GM19193 (cell line): ENCODE measurements around the gene EXOC2.

Source experiments
- POLR2A ChIP-seq: IDR thresholded peaks from 4 replicates; pipeline ENCODE4 v1.6.1; 2011; ENCODE audit not compliant: insufficient read depth, insufficient read length; ENCODE audit errors: extremely low read depth

The EXOC2 gene

GRCh38 chr6:692858-693722, at the start of gene EXOC2:
TSS of gene EXOC2 (minus strand) at chr6:693139. CDS start at chr6:637818, 55,321 bp downstream.
- TF ChIP-seq POLR2A, result peak; percentile 81

GRCh38 chr6:741410-742339, 48.7 kb upstream of the EXOC2 start:
- TF ChIP-seq POLR2A, result no peak

- no peak for TF ChIP-seq POLR2A
Observed at GRCh38 chr6:736657-737446, 43.9 kb upstream of the EXOC2 start.

- TF ChIP-seq POLR2A, result no peak
Observed at GRCh38 chr6:733431-734219, 40.7 kb upstream of the EXOC2 start.

GRCh38 chr6:731924-732323, 39.0 kb upstream of the EXOC2 start:
- TF ChIP-seq POLR2A, result no peak

- no peak for TF ChIP-seq POLR2A
Observed at GRCh38 chr6:729606-730320, 36.8 kb upstream of the EXOC2 start.

- no peak for TF ChIP-seq POLR2A
Observed at GRCh38 chr6:727856-728255, 34.9 kb upstream of the EXOC2 start.

- TF ChIP-seq POLR2A, result no peak
Observed at GRCh38 chr6:723540-723939, 30.6 kb upstream of the EXOC2 start.

- no peak for TF ChIP-seq POLR2A
Observed at GRCh38 chr6:722608-723007, 29.7 kb upstream of the EXOC2 start.

GRCh38 chr6:722077-722524, 29.2 kb upstream of the EXOC2 start:
- no peak for TF ChIP-seq POLR2A

GRCh38 chr6:718345-718744, 25.4 kb upstream of the EXOC2 start:
- TF ChIP-seq POLR2A, result no peak

- TF ChIP-seq POLR2A, result no peak
Observed at GRCh38 chr6:717135-717534, 24.2 kb upstream of the EXOC2 start.

- TF ChIP-seq POLR2A, result no peak
Observed at GRCh38 chr6:715709-716491, 23.0 kb upstream of the EXOC2 start.

GRCh38 chr6:714100-714499, 21.2 kb upstream of the EXOC2 start:
- no peak for TF ChIP-seq POLR2A
